ENCODE measurements around the gene S100P. TPM values are rescaled to one million over a fixed set of nuclear protein-coding genes. Genes with fewer than 3 reads are reported as not detected.

Gene S100P
- total RNA-seq, 2 experiments from 2014 or later, result 3.4 to 4.3 TPM

- no peak overlapping the region for H3K4me3 Mint-ChIP-seq
- H3K4me1 Mint-ChIP-seq (ENCODE audit: low read depth), result peaks cover 49% of the 10 kb centered on the region
- TF ChIP-seq, protein P1, sequence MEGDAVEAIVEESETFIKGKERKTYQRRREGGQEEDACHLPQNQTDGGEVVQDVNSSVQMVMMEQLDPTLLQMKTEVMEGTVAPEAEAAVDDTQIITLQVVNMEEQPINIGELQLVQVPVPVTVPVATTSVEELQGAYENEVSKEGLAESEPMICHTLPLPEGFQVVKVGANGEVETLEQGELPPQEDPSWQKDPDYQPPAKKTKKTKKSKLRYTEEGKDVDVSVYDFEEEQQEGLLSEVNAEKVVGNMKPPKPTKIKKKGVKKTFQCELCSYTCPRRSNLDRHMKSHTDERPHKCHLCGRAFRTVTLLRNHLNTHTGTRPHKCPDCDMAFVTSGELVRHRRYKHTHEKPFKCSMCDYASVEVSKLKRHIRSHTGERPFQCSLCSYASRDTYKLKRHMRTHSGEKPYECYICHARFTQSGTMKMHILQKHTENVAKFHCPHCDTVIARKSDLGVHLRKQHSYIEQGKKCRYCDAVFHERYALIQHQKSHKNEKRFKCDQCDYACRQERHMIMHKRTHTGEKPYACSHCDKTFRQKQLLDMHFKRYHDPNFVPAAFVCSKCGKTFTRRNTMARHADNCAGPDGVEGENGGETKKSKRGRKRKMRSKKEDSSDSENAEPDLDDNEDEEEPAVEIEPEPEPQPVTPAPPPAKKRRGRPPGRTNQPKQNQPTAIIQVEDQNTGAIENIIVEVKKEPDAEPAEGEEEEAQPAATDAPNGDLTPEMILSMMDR (IDR thresholded peaks at IDR 0.05), result peak; percentile 26
- ChIA-PET CTCF (interaction anchor here (1.2 to 2.7 kb wide), 11 partner anchors 9 to 38 kb away, joined by 3 to 9 read pairs (median 5); no protein-coding TSS in a partner anchor), POLR2A (interaction anchor here (1.0 to 1.7 kb wide), 2 partner anchors 9 to 36 kb away, joined by 3 to 8 read pairs; partner anchors contain the start of gene BLOC1S4)
- ATAC-seq (no peak), DNase-seq (no peak)
- no peaks in the 10 kb centered on the region for H3K27me3 Mint-ChIP-seq
- peaks cover 58% of the 10 kb centered on the region for H3K36me3 Mint-ChIP-seq (ENCODE audit: low read depth)
- H3K9me3 Mint-ChIP-seq, result peaks cover 4% of the 10 kb centered on the region
- H3K27ac Mint-ChIP-seq, result no peak overlapping the region
- intact Hi-C loops (cut with micrococcal nuclease), result no loop called here
Measured at GRCh38 chr4:6680372-6681034, 13.2 kb upstream of the S100P start.

DNA sequence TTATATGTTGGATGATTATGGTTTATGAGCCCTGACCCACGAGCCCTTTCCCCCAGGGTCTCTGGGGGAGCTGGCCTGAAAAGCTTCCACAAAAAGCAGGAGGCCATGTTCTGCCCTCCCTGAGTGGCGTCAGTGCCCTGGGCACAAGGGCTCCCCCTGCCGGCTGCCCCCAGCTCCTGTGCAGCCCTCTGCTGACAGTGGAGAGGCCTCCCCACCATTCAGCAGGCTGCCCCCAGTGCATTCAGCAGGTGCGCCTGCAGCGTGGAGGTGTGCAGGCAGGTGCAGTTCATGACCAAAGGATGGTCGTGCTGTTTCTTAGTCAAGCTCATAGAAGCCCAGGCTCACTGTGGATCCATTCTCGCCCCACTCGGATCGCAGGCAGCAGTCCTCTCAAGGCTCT is 12.5 kb upstream of the S100P start:
- intact Hi-C loops (cut with micrococcal nuclease), result no loop called here
- Mint-ChIP-seq H3K4me1 (ENCODE audit: low read depth) (peaks cover 45% of the 10 kb centered on the region), H3K36me3 (ENCODE audit: low read depth) (peaks cover 51% of the 10 kb centered on the region), H3K4me3 (no peak overlapping the region), H3K9me3 (peaks cover 4% of the 10 kb centered on the region), H3K27ac (peak overlapping the region; percentile 5), H3K27me3 (no peaks in the 10 kb centered on the region)
- TF ChIP-seq, protein P1 (IDR thresholded peaks at IDR 0.05), result no peak
- ChIA-PET CTCF (interaction anchor here (1.2 to 2.7 kb wide), 11 partner anchors 8 to 39 kb away, joined by 3 to 9 read pairs (median 5); no protein-coding TSS in a partner anchor), POLR2A (interaction anchor here (0.7 to 1.7 kb wide), 4 partner anchors 8 to 36 kb away, joined by 3 to 8 read pairs (median 3); partner anchors contain the start of gene BLOC1S4)
- ATAC-seq (no peak), DNase-seq (no peak)

- Mint-ChIP-seq H3K4me1 (ENCODE audit: low read depth) (peaks cover 44% of the 10 kb centered on the region), H3K9me3 (peaks cover 4% of the 10 kb centered on the region), H3K4me3 (no peak overlapping the region), H3K27ac (no peak overlapping the region), H3K27me3 (no peaks in the 10 kb centered on the region), H3K36me3 (ENCODE audit: low read depth) (peaks cover 34% of the 10 kb centered on the region)
- no peak for ATAC-seq
- no peak for DNase-seq
- TF ChIP-seq, protein P1 (IDR thresholded peaks at IDR 0.05), result no peak
- ChIA-PET POLR2A (interaction anchor here (0.6 to 3.1 kb wide), 5 partner anchors 9 to 503 kb away, joined by 3 to 21 read pairs (median 5); partner anchors contain the start of gene MRFAP1L1), CTCF (interaction anchor here (0.8 to 1.7 kb wide), 6 partner anchors 8 to 191 kb away, joined by 3 to 7 read pairs (median 4); a partner anchor contains a TSS)
- intact Hi-C loops (cut with micrococcal nuclease), result no loop called here
Measured at GRCh38 chr4:6682862-6683590, 10.7 kb upstream of the S100P start.

- intact Hi-C loops (cut with micrococcal nuclease), result no loop called here
- POLR2A ChIA-PET, result interaction anchor here (1.3 to 3.1 kb wide), 3 partner anchors 9 to 24 kb away, joined by 4 to 21 read pairs (median 7); a partner anchor contains a TSS
Measured at GRCh38 chr4:6684656-6685055, 9.0 kb upstream of the S100P start.

More at GRCh38 chr4:6684656-6685055, 9.0 kb upstream of the S100P start:
- TF ChIP-seq, protein P1 (IDR thresholded peaks at IDR 0.05), result no peak
- no peak for DNase-seq
- no peak overlapping the region for H3K4me3 Mint-ChIP-seq
- no peaks in the 10 kb centered on the region for H3K27me3 Mint-ChIP-seq
- no peak for ATAC-seq
- no peak overlapping the region for H3K27ac Mint-ChIP-seq
- H3K36me3 Mint-ChIP-seq (ENCODE audit: low read depth), result peaks cover 21% of the 10 kb centered on the region
- peaks cover 1% of the 10 kb centered on the region for H3K9me3 Mint-ChIP-seq
- H3K4me1 Mint-ChIP-seq (ENCODE audit: low read depth), result peaks cover 50% of the 10 kb centered on the region
- CTCF ChIA-PET, result interaction anchor here (1.3 to 2.0 kb wide), 3 partner anchors 9 to 189 kb away, joined by 3 to 7 read pairs (median 4); no protein-coding TSS in a partner anchor
